HG02840 (cell line): ENCODE data around the gene ALG8.
A peak's percentile ranks its signal among the peaks of the same experiment; 100 is the strongest.
"Not testable (repeated sequence)": the region's sequence is repeated elsewhere in the genome, so short reads cannot be mapped to it uniquely, and the experiment has no call there.

ENCODE experiments used
- ATAC-seq: cut with Tn5 transposase; IDR thresholded peaks from one replicate; pipeline ENCODE4 v1.9.1; 2021; ENCODE audit warnings: mild to moderate bottlenecking, moderate library complexity, moderate number of reproducible peaks; ENCODE audit not compliant: unreplicated experiment, low FRiP score

Gene ALG8

DNA sequence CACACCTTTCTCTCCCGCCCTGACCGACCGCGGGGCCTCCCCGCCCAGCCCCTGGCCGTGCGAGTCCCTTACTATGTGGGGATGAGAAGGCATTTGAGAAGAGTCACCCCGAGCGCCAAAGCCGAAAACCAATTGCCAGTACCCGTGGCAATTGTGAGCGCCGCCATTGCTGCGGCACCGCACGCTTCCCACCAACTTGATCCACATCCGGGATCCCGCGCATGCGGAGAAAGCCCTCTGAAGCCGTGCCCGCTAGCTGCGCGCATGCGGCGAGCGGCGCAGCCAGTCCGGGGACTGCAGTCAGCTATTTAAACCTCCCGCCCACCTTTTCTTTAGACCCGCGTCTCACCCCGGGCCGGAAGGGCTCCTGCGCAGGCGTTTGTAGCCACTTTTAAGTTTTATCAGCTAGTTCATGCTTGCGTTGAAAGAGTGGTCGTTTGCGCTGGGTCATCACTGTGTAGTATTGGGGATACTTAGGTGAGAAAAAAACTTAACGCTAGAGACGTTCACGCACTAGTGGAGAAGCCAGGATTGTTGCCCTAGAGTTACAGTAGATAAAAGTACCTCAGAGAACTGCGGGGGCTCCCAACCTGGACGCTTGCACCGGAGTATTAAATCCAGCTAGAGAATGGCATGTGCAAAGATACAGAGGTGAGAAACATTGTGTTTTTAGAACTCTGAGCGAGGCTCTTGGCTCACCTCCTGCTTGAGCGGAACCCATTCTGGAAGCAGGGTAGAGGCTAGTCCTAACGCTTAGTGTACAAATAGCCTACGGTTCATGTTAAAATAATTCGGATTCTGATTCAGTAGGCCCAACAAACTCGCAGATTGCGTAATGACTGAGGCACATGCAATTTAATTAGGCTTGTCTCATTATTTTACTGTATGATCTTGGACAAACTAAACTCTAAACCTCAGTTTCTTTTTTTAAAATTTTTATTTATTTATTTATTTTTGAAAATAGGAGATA is at the start of gene ALG8:
Gene ALG8, minus strand, starts transcription at position 205 of the 970 bp plus-strand sequence. Its CDS starts 38 bp downstream, at position 167.
- peak; percentile 96 for ATAC-seq

DNA sequence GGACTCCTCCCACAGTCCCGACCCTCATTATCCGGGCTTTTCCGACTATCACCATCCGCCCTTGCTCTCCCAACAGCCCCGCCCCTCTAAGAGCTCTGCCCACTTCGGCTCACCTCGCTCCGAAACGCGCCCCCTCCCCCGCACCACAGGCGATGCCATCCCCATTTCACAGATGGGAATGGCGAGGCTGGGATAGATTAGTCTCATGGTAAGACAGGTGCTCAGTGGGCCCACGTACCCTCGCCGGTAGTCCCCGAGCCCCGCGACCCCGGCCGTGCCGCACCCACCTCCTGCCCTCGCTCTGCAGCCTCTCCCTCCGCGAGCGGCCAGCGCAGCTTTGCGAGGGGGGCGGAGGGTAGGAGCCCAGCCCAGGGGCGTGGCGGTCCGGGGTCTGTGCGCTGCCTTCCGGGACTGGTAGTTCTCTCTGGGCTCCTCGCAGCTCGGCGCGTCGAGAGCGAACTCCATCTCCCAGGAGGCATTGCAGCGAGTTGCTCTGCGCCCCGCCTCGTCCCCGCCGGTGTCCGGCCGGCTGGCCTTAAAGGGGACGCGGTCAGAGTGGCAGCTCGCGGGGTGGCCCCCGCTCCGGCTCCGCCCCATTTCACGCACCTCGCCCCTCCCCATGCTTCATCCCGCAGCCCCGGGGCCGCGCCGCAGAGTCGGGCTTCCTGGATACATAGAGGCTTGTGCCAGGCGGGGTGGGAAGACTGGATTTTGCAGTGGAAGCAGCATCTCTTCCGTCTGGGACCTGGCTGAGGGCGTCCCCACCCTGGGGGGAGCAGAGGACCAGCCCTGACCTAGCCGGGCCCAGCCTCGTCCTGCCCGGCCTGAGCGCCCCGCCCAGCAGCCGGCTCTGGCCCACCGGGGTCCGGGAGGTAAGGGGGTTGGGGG is 49.1 kb upstream of the ALG8 start, which contains the start of the genes KCTD21 and USP35:
Gene KCTD21, minus strand, starts transcription at position 341 of the 888 bp plus-strand sequence. CDS start 14,072 bp downstream, outside the sequence.
Gene USP35, plus strand, starts transcription at position 634 of the 888 bp plus-strand sequence. CDS start 7,327 bp downstream, outside the sequence.
- peak; percentile 95 for ATAC-seq

DNA sequence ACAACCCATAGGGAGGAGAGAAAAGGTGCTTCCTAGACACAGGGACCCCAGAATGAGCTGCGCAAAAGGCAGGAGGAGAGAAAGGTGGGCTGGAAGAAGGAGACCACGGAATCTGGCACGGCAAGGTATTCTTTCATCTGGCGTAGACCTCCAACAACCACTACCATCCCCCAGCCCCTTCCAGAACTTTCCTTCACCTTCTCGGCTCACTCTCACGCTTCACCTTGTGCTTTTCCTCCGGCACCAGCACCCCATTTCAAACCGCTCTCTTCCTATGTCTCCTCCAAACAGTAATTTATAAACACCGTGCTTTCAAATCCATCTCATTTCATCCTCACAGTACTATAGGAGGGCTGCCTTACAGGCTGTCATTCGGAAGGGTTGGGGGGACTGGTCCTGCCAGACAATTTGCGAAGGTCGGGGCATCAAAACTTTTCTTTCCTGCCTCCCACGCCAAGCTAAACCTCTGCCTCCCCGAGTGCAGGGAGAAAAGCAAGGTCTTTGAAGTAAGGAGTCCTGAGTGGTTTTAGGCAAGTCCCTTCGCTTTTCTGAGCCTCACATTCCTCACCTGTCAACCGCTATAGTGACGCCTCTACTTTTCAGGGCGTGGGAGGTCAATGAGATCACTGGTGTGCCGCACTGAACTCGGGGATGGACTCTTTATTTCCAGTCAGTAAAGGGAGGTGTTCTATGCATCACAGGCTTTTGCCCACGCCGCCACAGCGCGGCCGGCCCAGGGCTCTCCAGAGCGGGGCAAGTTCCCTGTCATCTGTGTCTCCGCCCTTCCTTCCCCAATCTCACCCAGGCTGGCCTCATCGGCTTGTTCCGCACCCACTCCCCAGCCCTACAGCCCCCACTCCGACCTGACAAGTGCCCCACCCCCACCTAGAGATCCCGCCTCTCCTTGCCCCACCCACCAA is 48.2 kb upstream of the ALG8 start:
- ATAC-seq: peak; percentile 7

- ATAC-seq: no peak
Measured at GRCh38 chr11:78181185-78181584, 41.8 kb upstream of the ALG8 start.

DNA sequence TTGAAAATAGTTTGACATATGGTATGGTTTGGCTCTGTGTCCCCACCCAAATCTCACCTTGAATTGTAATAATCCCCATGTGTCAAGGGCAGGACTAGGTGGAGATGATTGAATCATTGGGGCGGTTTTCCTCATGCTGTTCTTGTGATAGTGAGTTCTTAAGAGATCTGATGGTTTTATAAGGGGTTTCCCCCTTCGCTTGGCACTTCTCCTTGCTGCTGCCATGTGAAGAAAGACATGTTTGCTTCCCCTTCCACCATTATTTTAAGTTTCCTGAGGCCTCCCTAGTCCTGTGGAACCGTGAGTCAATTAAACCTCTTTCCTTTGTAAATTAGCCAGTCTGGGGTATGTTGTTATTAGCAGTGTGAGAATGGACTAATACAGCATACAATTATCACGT is 41.3 kb upstream of the ALG8 start:
- ATAC-seq: no peak

GRCh38 chr11:78179459-78180071 is 40.1 kb upstream of the ALG8 start:
- no peak for ATAC-seq

- no peak for ATAC-seq
Measured at GRCh38 chr11:78177216-78177615, 37.8 kb upstream of the ALG8 start.

- no peak for ATAC-seq
Measured at GRCh38 chr11:78176605-78177141, 37.2 kb upstream of the ALG8 start.

GRCh38 chr11:78175862-78176261 is 36.4 kb upstream of the ALG8 start:
- ATAC-seq: not testable (repeated sequence)

DNA sequence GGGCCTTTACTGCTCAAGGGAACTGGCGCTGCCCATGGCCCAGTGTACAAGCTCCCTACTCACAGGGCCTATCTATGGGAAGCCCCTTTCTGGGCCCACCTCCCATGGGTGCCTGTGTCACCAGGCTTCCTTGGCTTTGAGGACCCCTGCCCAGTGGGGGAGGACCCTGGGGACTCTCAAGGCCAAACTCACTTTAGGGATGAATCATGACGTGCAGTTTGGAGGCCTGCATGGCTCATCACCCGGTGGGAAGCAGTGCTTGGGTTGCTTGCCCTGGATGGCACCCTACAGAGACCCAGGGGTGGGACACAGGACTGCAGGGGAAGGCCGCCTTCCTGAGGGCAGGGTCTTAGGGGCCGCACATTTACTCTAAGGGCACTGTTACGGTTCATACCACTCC is 32.5 kb upstream of the ALG8 start:
- ATAC-seq: no peak

- ATAC-seq: no peak
Measured at GRCh38 chr11:78170874-78171549, 31.6 kb upstream of the ALG8 start.

DNA sequence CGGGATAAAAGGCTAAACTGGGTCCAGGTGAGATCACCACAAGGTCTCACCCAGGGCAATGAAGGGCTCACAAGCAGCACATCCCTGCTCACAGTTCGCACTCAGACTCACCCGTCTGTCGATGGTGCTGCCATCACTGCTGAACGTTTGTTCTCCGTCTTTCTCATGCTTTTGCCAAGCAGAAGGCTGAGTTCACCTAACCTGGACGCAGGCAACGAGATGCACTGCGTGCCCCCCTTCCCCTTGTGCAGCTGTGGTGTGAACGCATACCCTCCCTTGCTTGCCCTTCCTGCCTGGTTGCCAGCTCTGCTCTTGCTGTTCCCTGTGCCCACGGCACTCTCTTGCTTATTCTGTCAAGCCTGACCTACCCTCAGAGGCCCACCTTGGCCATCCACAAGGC is 31.0 kb upstream of the ALG8 start:
- ATAC-seq: no peak

DNA sequence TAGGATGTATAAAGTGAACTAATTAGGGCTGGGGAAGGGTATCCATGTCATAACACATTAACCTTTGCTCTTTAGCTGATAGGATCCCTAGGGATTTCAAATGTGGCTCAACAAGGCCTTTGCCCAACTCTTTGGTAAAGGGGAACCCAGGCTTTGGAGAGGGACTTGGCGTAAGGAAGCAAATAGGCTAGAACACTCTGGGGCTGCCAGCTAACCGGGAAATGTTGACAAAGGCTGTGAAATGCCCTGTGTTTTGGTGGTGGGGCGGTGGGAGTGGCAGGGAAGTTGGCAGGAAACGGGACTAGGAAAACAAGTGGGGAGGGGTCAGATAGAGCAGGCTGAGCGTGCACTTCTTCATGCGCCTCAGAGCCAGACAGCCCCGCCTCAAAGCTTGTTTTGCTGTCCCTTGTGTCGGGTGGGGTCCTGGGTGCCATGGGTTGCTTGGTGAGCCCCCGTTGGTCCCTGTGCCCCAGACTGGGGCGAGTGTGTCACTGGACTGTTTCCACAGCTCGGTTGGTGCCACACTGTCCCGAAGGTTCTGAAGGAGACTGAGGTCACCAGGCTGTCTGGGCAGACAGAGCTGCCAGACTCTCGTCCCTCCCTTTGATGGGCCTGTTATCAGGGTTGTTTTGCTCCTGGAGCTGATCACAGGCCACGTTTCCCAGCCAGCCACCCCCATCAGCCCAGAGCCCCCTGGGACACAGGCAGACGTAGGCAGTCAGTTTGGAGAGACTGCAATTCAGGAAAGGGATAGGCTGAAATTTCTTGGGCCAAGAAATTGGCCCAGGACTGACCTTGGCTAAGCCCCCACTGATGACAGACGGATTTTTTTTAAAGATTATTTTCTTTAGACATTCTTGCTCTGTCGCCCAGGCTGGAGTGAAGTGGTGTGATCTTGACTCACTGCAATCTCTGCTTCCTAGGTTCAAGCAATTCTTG is 29.4 kb upstream of the ALG8 start:
- no peak for ATAC-seq

- no peak for ATAC-seq
Measured at GRCh38 chr11:78166855-78167469, 27.5 kb upstream of the ALG8 start.

- no peak for ATAC-seq
Measured at GRCh38 chr11:78164471-78164870, 25.0 kb upstream of the ALG8 start.

DNA sequence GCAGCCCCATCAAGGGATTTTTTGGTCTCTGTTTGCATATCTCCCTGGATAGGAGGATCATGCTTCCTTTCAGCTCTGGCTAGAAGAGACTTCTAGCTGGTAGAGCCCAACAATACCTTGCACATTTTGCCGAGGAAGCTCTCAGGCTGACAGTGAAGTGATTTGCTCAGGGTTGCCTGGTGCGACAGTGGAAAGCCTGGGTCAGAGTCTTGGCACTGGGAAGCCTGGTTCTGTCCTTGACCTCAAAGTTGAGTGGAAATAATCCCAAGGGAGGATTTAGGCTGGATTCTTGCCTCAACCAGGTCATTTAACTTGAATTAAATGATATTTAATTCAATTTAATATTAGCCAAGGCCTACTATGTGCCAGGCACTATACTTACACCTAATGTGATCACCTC is 24.4 kb upstream of the ALG8 start:
- ATAC-seq: no peak

GRCh38 chr11:78161962-78162371 is 22.5 kb upstream of the ALG8 start:
- no peak for ATAC-seq
